HUES64 (cell line): ENCODE results near the gene SEMA4D.
"Not testable (repeated sequence)": the region's sequence is repeated elsewhere in the genome, so short reads cannot be mapped to it uniquely, and the experiment has no call there.

Experiments
- H3K27ac ChIP-seq: 2 replicates; pipeline ENCODE4 v1.7.0; 2013; ENCODE audit warnings: low read depth, low read length, inconsistent platforms
- H3K27me3 ChIP-seq: 2 replicates; pipeline ENCODE4 v1.6.1; 2013; ENCODE audit warnings: mild to moderate bottlenecking, low read length; ENCODE audit not compliant: insufficient read depth
- H3K36me3 ChIP-seq: 2 replicates; pipeline ENCODE4 v1.6.1; 2013; ENCODE audit warnings: mild to moderate bottlenecking, low read length; ENCODE audit not compliant: insufficient read depth
- H3K4me1 ChIP-seq: 2 replicates; pipeline ENCODE4 v1.6.1; 2013; ENCODE audit warnings: mild to moderate bottlenecking, low read length, moderate library complexity; ENCODE audit not compliant: insufficient read depth
- H3K4me3 ChIP-seq: 2 replicates; pipeline ENCODE4 v1.5.1; 2013; ENCODE audit warnings: mild to moderate bottlenecking, low read length, moderate library complexity
- H3K9ac ChIP-seq: 2 replicates; pipeline ENCODE4 v1.6.1; 2013; ENCODE audit warnings: mild to moderate bottlenecking, low read depth, low read length
- H3K9me3 ChIP-seq: 2 replicates; pipeline ENCODE4 v1.6.1; 2013; ENCODE audit warnings: low read depth, low read length; ENCODE audit not compliant: insufficient read depth
- WGBS: fragments of 150-250, 120-280 bp; methylation state at CpG from one replicate; pipeline ENCODE4 v1.1.7; 2013; ENCODE audit warnings: missing lambda C conversion rate; 5-methylcytosine and 5-hydroxymethylcytosine counted together

The SEMA4D gene

DNA sequence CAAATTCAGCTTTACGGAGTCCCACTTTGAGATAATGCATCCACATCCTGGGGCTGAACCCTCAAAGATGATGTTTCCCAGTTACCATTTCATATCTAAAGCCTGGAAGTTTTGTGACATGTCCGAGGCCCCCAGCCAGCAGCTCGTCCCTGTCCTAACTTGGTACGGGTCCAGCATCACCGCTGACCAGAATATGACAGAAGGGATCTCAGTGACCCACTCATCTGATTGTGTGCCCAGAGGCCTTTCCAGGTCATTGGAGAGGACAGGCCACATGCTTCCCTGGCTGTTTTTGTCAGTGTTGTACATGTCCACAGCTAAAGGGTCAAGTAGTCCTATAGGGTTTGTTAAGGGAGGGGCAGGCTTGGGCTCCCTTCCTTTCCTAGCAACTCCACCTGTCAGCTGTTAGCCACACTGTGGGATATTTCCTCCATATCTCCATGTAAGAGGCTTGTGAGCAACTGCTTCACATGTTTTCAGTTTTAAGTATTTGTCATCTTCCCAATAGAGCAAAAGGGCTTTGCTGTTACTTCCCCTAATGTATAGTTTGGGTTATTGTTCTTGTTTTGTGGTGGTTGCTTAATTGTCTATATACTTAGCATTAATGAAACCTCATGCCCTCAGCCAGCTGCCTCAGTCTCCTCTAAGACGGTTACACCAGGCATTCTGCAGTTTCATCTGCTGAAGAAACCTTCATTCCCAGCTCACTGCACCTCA lies 146.2 kb downstream of the SEMA4D start:
- peaks cover 100% of the 10 kb centered on the region for H3K36me3 ChIP-seq
- H3K9me3 ChIP-seq: no peaks in the 10 kb centered on the region
- H3K9ac ChIP-seq: no peak overlapping the region
- 96% methylated on average over 6 of the region's 6 CpGs for WGBS
- no peak overlapping the region for H3K27ac ChIP-seq
- H3K4me3 ChIP-seq: no peak overlapping the region
- H3K27me3 ChIP-seq: no peaks in the 10 kb centered on the region
- no peaks in the 10 kb centered on the region for H3K4me1 ChIP-seq

DNA sequence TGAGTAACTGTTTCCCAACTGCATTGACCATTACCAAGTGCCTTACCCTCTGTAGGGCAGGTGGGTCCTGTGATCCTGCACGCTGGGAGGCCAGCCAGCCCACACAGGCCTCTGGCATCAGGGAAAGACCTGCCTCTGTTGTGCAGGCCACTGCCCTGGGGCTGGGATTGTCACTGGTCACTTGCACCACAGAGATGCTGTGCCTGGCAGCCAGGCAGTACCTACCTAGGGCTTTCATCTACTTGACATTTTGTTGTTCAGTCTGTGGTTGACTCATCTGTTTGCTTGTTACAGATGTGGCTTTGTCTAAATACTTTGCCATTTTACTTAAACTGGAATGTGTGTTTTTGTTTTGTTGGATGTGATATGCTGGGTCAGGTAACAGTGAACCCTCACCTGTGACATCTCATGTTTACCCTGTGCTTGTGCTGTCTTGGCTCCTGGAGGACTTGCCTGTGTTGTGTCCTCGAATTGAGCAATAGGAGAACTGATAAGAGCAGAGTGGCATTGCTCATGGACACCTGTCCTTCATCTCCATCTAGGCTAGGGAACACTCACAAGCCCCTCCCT lies 146.8 kb downstream of the SEMA4D start:
- Histone ChIP-seq H3K27ac (no peak overlapping the region), H3K27me3 (no peaks in the 10 kb centered on the region), H3K9me3 (no peaks in the 10 kb centered on the region), H3K4me1 (no peaks in the 10 kb centered on the region), H3K9ac (no peak overlapping the region), H3K4me3 (no peak overlapping the region), H3K36me3 (peaks cover 100% of the 10 kb centered on the region)
- 96% methylated on average over 2 of the region's 2 CpGs for WGBS

- whole genome bisulfite sequencing: 95% methylated on average over 6 of the region's 6 CpGs
- Histone ChIP-seq H3K4me1 (no peaks in the 10 kb centered on the region), H3K27me3 (no peaks in the 10 kb centered on the region), H3K36me3 (peaks cover 100% of the 10 kb centered on the region), H3K27ac (no peak overlapping the region), H3K4me3 (no peak overlapping the region), H3K9ac (no peak overlapping the region), H3K9me3 (no peaks in the 10 kb centered on the region)
Measured at GRCh38 chr9:89349607-89350006, 148.3 kb downstream of the SEMA4D start.

DNA sequence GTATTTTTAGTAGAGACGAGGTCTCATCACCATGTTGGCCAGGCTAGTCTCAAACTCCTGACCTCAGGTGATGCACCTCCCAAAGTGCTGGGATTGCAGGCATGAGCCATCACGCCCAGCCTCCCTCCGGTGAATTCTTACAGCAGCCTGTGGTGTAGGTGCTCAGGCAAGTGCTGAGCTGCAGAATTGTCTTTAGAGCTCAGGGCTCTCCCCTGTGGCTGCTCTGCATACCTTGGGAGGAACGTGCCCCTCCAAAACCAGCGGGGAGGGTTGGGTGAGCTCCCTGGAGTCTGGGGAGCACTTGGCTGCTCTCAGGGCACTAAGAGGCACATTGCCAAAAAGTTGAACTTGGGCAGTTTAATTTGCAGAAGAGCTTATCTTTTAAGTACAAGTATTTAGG lies 150.3 kb downstream of the SEMA4D start:
- Histone ChIP-seq H3K27me3 (no peaks in the 10 kb centered on the region), H3K36me3 (peaks cover 100% of the 10 kb centered on the region), H3K4me3 (no peak overlapping the region), H3K27ac (no peak overlapping the region), H3K4me1 (no peaks in the 10 kb centered on the region), H3K9me3 (no peaks in the 10 kb centered on the region), H3K9ac (no peak overlapping the region)
- WGBS: 94% methylated on average over 5 of the region's 5 CpGs

DNA sequence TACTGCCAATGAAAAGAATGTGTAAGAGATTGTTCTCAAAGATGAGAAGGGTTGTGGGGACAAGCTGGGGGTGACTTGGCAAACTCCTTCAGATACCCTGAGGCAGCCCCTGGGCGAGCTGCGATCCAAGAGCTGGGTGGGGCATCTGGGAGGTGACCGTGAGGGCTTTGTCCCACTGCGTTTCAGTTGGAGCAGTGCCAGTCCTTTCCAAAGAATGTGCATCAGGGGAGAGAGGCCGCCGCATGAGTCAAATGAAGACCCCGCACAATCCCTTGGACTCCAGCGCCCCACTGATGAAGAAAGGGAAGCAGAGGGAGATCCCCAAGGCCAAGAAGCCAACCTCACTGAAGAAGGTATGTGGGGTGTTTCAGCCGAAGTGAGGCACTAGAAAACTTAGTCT lies 151.2 kb downstream of the SEMA4D start:
- no peaks in the 10 kb centered on the region for H3K27me3 ChIP-seq
- no peak overlapping the region for H3K27ac ChIP-seq
- no peak overlapping the region for H3K4me3 ChIP-seq
- WGBS: 98% methylated on average over 8 of the region's 9 CpGs
- H3K4me1 ChIP-seq: no peaks in the 10 kb centered on the region
- no peak overlapping the region for H3K9ac ChIP-seq
- no peaks in the 10 kb centered on the region for H3K9me3 ChIP-seq
- H3K36me3 ChIP-seq: peaks cover 100% of the 10 kb centered on the region

DNA sequence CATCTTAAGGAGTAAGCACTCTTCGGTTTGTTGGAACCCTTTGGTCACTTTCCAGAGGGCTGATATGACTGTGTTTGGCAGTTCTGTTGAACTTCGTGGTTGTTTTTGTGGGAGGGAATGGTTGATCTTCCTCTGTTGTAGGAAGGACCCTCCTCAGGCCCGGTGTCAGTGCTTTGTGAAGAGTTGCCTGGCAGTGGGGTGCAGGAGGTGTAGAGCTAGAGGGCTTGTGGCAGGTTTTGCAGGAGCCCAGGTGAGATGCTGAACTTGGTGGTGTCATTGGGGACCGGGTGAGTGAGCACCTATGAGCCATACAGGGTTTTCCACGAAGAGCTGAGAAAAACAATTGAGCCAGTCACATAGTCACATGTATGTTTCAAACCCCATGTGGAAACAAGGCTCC lies 152.4 kb downstream of the SEMA4D start:
- H3K36me3 ChIP-seq: peaks cover 100% of the 10 kb centered on the region
- no peaks in the 10 kb centered on the region for H3K4me1 ChIP-seq
- no peaks in the 10 kb centered on the region for H3K9me3 ChIP-seq
- no peaks in the 10 kb centered on the region for H3K27me3 ChIP-seq
- 91% methylated on average over 5 of the region's 5 CpGs for WGBS
- H3K9ac ChIP-seq: no peak overlapping the region
- H3K4me3 ChIP-seq: no peak overlapping the region
- H3K27ac ChIP-seq: no peak overlapping the region

DNA sequence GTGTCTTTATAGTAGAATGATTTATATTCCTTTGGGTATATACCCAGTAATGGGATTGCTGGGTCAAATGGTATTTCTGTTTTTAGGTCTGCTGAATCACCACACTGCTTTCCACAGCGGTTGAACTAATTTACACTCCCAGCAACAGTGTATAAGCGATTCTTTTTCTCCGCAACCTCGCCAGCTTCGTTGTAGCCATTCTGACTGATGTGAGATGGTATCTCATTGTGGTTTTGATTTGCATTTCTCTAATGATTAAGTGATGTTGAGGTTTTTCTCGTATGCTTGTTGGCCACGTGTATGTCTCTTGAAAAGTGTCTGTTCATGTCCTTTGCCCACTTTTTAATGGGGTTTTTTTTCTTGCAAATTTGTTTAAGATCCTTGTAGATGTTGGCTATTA lies 154.1 kb downstream of the SEMA4D start:
- not testable (repeated sequence) for H3K4me1 ChIP-seq, H3K27ac ChIP-seq, H3K9me3 ChIP-seq, H3K9ac ChIP-seq, H3K4me3 ChIP-seq, H3K27me3 ChIP-seq
- H3K36me3 ChIP-seq: peaks cover 100% of the 10 kb centered on the region
- 97% methylated on average over 7 of the region's 7 CpGs for WGBS

DNA sequence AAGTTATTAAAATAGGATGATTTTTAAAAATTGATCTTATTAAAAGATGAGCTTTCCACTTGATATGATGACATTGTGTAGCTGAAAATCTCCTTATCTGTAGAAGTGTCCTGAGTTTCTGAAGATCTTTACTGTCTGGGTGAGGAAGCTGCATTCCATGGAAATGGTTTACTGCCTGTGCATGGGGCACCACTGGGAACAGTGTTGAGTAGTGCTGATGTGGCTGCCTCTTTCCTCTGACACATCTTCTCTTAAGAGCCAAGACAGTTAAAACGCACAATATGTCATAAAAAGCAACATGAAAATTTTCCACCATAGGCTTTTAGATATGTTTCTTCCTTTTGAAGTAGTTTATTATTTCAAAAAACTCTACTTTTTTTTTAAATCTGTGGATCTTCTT lies 155.0 kb downstream of the SEMA4D start:
- Histone ChIP-seq H3K27me3 (no peaks in the 10 kb centered on the region), H3K4me3 (no peak overlapping the region), H3K9me3 (no peaks in the 10 kb centered on the region), H3K9ac (no peak overlapping the region), H3K36me3 (peaks cover 100% of the 10 kb centered on the region), H3K27ac (no peak overlapping the region), H3K4me1 (no peaks in the 10 kb centered on the region)
- no CpG with 5 or more reads among the region's 1 CpG for WGBS

GRCh38 chr9:89342213-89342612 lies 155.7 kb downstream of the SEMA4D start:
- 95% methylated on average over 6 of the region's 6 CpGs for WGBS
- H3K36me3 ChIP-seq: peaks cover 100% of the 10 kb centered on the region
- H3K27me3 ChIP-seq: no peaks in the 10 kb centered on the region
- H3K9ac ChIP-seq: no peak overlapping the region
- no peak overlapping the region for H3K4me3 ChIP-seq
- H3K9me3 ChIP-seq: no peaks in the 10 kb centered on the region
- H3K4me1 ChIP-seq: no peaks in the 10 kb centered on the region
- H3K27ac ChIP-seq: no peak overlapping the region

- no peak overlapping the region for H3K27ac ChIP-seq
- H3K36me3 ChIP-seq: peaks cover 98% of the 10 kb centered on the region
- 70% methylated on average over 2 of the region's 3 CpGs for WGBS
- H3K27me3 ChIP-seq: no peaks in the 10 kb centered on the region
- H3K9ac ChIP-seq: no peak overlapping the region
- H3K9me3 ChIP-seq: no peaks in the 10 kb centered on the region
- no peak overlapping the region for H3K4me3 ChIP-seq
- no peaks in the 10 kb centered on the region for H3K4me1 ChIP-seq
Measured at GRCh38 chr9:89340332-89340731, 157.6 kb downstream of the SEMA4D start.

DNA sequence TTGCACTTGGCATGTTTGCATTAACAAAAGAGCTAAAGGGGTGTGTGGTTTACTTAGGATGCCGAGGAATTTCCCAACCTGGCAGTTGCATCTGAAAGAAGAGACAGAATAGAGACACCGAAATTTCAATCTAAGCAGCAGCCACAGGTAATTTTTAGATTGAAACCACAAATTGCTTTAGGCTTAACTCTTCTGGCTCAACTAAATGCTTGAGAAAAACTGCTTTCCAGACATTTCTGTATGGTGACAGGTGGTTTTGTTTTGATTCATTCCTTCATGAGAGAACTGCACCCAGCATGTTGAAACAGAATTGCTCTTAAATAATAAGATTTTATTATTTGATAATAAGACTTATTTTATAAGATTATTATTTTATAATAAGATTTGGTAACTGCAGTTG lies 158.1 kb downstream of the SEMA4D start:
- Histone ChIP-seq H3K9ac (no peak overlapping the region), H3K4me1 (no peaks in the 10 kb centered on the region), H3K27me3 (no peaks in the 10 kb centered on the region), H3K27ac (no peak overlapping the region), H3K9me3 (no peaks in the 10 kb centered on the region), H3K4me3 (no peak overlapping the region), H3K36me3 (peaks cover 98% of the 10 kb centered on the region)
- 97% methylated on average over 2 of the region's 2 CpGs for WGBS

GRCh38 chr9:89330513-89330912 lies 167.4 kb downstream of the SEMA4D start:
- H3K27me3 ChIP-seq: no peaks in the 10 kb centered on the region
- H3K27ac ChIP-seq: no peak overlapping the region
- H3K9me3 ChIP-seq: no peaks in the 10 kb centered on the region
- H3K36me3 ChIP-seq: peaks cover 97% of the 10 kb centered on the region
- WGBS: 98% methylated on average over 7 of the region's 7 CpGs
- no peak overlapping the region for H3K9ac ChIP-seq
- H3K4me3 ChIP-seq: no peak overlapping the region
- no peaks in the 10 kb centered on the region for H3K4me1 ChIP-seq
